WTC11 (cell line): ENCODE measurements around the gene SHISAL1. TPM values are rescaled to one million over a fixed set of nuclear protein-coding genes. Genes with fewer than 3 reads are reported as not detected.

Experiments used
- ATAC-seq: fragments of 200-7000 bp; cut with Tn5 transposase; 2 replicates; pipeline ENCODE4 v1.10.0; 2021; ENCODE audit warnings: mild to moderate bottlenecking, moderate library complexity
- CTCF ChIA-PET: fragments of 300-600 bp; sonication (Branson Sonifier 250); formaldehyde crosslinking; loops from one replicate; lab custom pipeline; 2021; ENCODE audit warnings: antibody characterized with exemption; lab: Charles Lee
- POLR2A ChIA-PET: fragments of 350-600 bp; sonication (Branson Sonifier 250); formaldehyde crosslinking; loops from one replicate; lab custom pipeline; 2021; ENCODE audit warnings: antibody characterized with exemption; lab: Charles Lee
- DNase-seq: peaks from one replicate; pipeline ENCODE4 v3.0.0; 2021; ENCODE audit warnings: low spot score
- H3K27ac Mint-ChIP-seq: 2 replicates; pipeline ENCODE4 v1.8.0; 2021; ENCODE audit warnings: mixed read lengths
- H3K27me3 Mint-ChIP-seq: 2 replicates; pipeline ENCODE4 v1.8.0; 2021; ENCODE audit warnings: low read depth, mild to moderate bottlenecking, moderate library complexity, mixed read lengths
- H3K36me3 Mint-ChIP-seq: 2 replicates; pipeline ENCODE4 v1.8.0; 2021; ENCODE audit warnings: mixed read lengths
- H3K4me1 Mint-ChIP-seq: 2 replicates; pipeline ENCODE4 v1.8.0; 2022; ENCODE audit warnings: mixed read lengths
- H3K4me3 Mint-ChIP-seq: 2 replicates; pipeline ENCODE4 v1.8.0; 2021; ENCODE audit warnings: mild to moderate bottlenecking, moderate library complexity, mixed read lengths
- H3K9me3 Mint-ChIP-seq: 2 replicates; pipeline ENCODE4 v1.8.0; 2021; ENCODE audit warnings: mixed read lengths
- ATF2 ChIP-seq: sonication (generic); formaldehyde crosslinking; IDR thresholded peaks from 2 replicates; pipeline ENCODE4 v1.8.1; 2022; ENCODE audit warnings: low read depth, missing genetic modification reagents, borderline replicate concordance
- CDX4 ChIP-seq: fragments of 250-450 bp; sonication (Bioruptor Pico); IDR thresholded peaks from 2 replicates; pipeline ENCODE4 v1.9.0; 2021; ENCODE audit warnings: moderate library complexity, mild to moderate bottlenecking, inconsistent platforms, borderline replicate concordance
- CREB1 ChIP-seq: sonication (generic); formaldehyde crosslinking; IDR thresholded peaks from 2 replicates; pipeline ENCODE4 v1.8.0; 2023; ENCODE audit warnings: mild to moderate bottlenecking, missing genetic modification reagents
- CTCF ChIP-seq: fragments of 200-600 bp; IDR thresholded peaks from 2 replicates; pipeline ENCODE4 v1.8.0; 2022; ENCODE audit warnings: antibody characterized with exemption
- GABPB1 ChIP-seq: sonication (generic); formaldehyde crosslinking; IDR thresholded peaks from 2 replicates; pipeline ENCODE4 v1.8.1; 2023; ENCODE audit warnings: mild to moderate bottlenecking, missing genetic modification reagents
- GTF2I ChIP-seq: fragments of 250-450 bp; sonication (Bioruptor Pico); conservative IDR thresholded peaks from 2 replicates; pipeline ENCODE4 v1.4.0; 2021; ENCODE audit warnings: mild to moderate bottlenecking
- HMGA2 ChIP-seq: fragments of 250-450 bp; sonication (Bioruptor Pico); IDR thresholded peaks from 2 replicates; pipeline ENCODE4 v1.4.0; 2021; ENCODE audit warnings: mild to moderate bottlenecking, moderate library complexity
- HMGXB4 ChIP-seq: sonication (generic); formaldehyde crosslinking; IDR thresholded peaks from 2 replicates; pipeline ENCODE4 v1.8.1; 2023; ENCODE audit warnings: mild to moderate bottlenecking, moderate library complexity, missing genetic modification reagents
- JAZF1 ChIP-seq: fragments of 250-450 bp; sonication (Bioruptor Pico); IDR thresholded peaks from 2 replicates; pipeline ENCODE4 v1.9.0; 2021; ENCODE audit warnings: moderate library complexity, mild to moderate bottlenecking, inconsistent platforms
- JUN ChIP-seq: sonication (generic); formaldehyde crosslinking; IDR thresholded peaks from 2 replicates; pipeline ENCODE4 v1.8.0; 2023; ENCODE audit warnings: mild to moderate bottlenecking, missing genetic modification reagents
- KAT7 ChIP-seq: sonication (generic); formaldehyde crosslinking; IDR thresholded peaks from 2 replicates; pipeline ENCODE4 v1.8.1; 2023; ENCODE audit warnings: missing genetic modification reagents, mild to moderate bottlenecking, borderline replicate concordance
- MAX ChIP-seq: sonication (generic); formaldehyde crosslinking; IDR thresholded peaks from 2 replicates; pipeline ENCODE4 v1.8.0; 2022; ENCODE audit warnings: mild to moderate bottlenecking, missing genetic modification reagents
- MLX ChIP-seq: sonication (generic); formaldehyde crosslinking; IDR thresholded peaks from 2 replicates; pipeline ENCODE4 v1.8.1; 2023; ENCODE audit warnings: mild to moderate bottlenecking, missing genetic modification reagents, moderate library complexity
- ZNF263 ChIP-seq: sonication (generic); formaldehyde crosslinking; IDR thresholded peaks from 2 replicates; pipeline ENCODE4 v1.8.1; 2022; ENCODE audit warnings: low read depth, mild to moderate bottlenecking, moderate library complexity, missing genetic modification reagents
- ZNF423 ChIP-seq: fragments of 250-450 bp; sonication (Bioruptor Pico); IDR thresholded peaks from 2 replicates; pipeline ENCODE4 v2.1.2; 2022; ENCODE audit warnings: mild to moderate bottlenecking, moderate library complexity
- ZSCAN18 ChIP-seq: fragments of 250-450 bp; sonication (Bioruptor Pico); IDR thresholded peaks from 2 replicates; pipeline ENCODE4 v2.1.2; 2022; ENCODE audit warnings: mild to moderate bottlenecking, moderate library complexity
- total RNA-seq: library from RNA; stranded (reverse); gene quantifications from 3 replicates; pipeline ENCODE4 v1.2.3, GENCODE V29; 2021
- TF ChIP-seq, protein P1 (sequence below): sonication (generic); formaldehyde crosslinking; IDR thresholded peaks from 2 replicates; pipeline ENCODE4 v1.8.1; 2022; ENCODE audit warnings: low read depth, mild to moderate bottlenecking, moderate library complexity, missing genetic modification reagents, borderline replicate concordance
- TF ChIP-seq, protein P2 (sequence below): sonication (generic); formaldehyde crosslinking; IDR thresholded peaks from 2 replicates; pipeline ENCODE4 v1.8.1; 2023; ENCODE audit warnings: mild to moderate bottlenecking, missing genetic modification reagents

Gene SHISAL1
- total RNA-seq, 1 experiment from 2014 or later = 2.7 TPM

DNA sequence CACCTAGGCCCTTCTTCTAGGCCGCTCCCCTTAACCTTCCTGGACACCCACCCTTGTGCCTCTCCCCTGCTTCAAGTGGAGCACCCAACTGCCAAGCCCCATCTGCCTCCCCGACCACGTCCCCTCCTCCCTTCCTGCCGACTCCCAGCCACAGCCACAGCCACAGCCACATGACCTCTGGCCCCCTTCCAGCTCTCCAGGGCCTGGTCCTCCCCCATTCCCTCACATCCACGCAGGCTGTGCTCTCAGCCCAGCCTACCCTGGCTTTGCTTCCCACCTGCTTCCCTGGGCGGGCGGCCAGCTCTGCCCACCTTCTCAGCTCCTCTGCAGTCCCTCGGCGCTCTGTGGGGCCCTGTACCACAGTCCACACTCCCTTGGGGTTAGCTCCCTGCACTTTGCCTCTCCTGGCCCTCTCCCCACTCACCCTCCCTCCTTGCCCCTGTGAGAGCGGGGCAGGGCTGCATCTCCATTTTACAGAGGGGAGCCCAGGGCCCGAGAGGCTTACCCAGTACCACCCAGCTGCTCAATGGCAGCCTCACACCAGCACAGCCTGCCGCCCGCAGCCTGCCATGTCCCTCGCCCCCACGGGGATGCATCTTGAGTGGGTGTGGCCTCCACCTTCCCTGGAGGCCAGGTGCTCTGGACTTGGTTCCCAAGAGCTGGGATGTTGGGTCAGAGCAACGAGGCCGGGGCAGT lies 111.7 kb downstream of the SHISAL1 start:
- Mint-ChIP-seq H3K4me1 (peaks cover 3% of the 10 kb centered on the region; the same call in 1 of the 2 replicates), H3K27me3 (no peaks in the 10 kb centered on the region; the same call in 1 of the 2 replicates)

DNA sequence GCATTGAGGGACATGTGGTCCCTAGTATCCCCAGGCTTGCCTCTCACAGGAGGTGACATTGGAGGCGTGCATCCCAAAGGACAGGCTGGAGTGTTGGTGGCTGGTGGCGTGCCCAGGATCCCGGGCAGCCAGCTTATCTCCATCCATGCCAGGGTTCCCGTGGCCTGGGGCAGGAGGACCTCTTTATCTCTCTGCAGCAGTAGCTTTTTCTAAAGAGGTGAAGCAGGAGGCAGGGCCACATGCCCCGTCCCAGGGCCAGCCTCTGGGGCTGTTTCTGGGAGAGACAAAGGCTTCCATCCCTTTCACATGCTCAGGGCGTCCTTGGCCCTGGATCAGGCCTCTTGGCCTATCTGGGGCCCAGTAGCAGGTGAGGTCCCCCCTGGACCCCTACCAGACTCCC lies 112.3 kb downstream of the SHISAL1 start:
- ATAC-seq (no peak), DNase-seq (no peak)
- POLR2A ChIA-PET = no interaction called here
- no peaks in the 10 kb centered on the region for H3K9me3 Mint-ChIP-seq
- H3K27ac Mint-ChIP-seq = no peak overlapping the region
- CTCF ChIA-PET = interaction anchor here (1.3 kb wide), 1 partner anchor 87 kb away, joined by 3 read pairs; no protein-coding TSS in a partner anchor
- H3K36me3 Mint-ChIP-seq = no peaks in the 10 kb centered on the region
- no peaks in the 10 kb centered on the region; the same call in 1 of the 2 replicates for H3K27me3 Mint-ChIP-seq
- no peak overlapping the region for H3K4me3 Mint-ChIP-seq
- TF ChIP-seq GTF2I (CRISPR knock-in tag) (no peak), ZNF263 (CRISPR knock-in tag) (no peak), HMGXB4 (CRISPR knock-in tag) (no peak), JAZF1 (CRISPR knock-in tag) (no peak), CDX4 (CRISPR knock-in tag) (no peak), ZSCAN18 (CRISPR knock-in tag) (no peak), ATF2 (CRISPR knock-in tag) (no peak), ZNF423 (CRISPR knock-in tag) (no peak), GABPB1 (no peak), KAT7 (CRISPR knock-in tag) (no peak), JUN (CRISPR knock-in tag) (no peak), HMGA2 (CRISPR knock-in tag) (no peak)
- TF ChIP-seq, protein P1, sequence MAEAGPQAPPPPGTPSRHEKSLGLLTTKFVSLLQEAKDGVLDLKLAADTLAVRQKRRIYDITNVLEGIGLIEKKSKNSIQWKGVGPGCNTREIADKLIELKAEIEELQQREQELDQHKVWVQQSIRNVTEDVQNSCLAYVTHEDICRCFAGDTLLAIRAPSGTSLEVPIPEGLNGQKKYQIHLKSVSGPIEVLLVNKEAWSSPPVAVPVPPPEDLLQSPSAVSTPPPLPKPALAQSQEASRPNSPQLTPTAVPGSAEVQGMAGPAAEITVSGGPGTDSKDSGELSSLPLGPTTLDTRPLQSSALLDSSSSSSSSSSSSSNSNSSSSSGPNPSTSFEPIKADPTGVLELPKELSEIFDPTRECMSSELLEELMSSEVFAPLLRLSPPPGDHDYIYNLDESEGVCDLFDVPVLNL (CRISPR knock-in tag) = no peak
- H3K4me1 Mint-ChIP-seq = peaks cover 5% of the 10 kb centered on the region; the same call in 1 of the 2 replicates

More for the DNA sequence above, 111.7 kb downstream of the SHISAL1 start:
- POLR2A ChIA-PET = no interaction called here
- H3K9me3 Mint-ChIP-seq = no peaks in the 10 kb centered on the region
- CTCF ChIA-PET = interaction anchor here (1.3 kb wide), 1 partner anchor 86 kb away, joined by 3 read pairs; no protein-coding TSS in a partner anchor
- ATAC-seq (no peak), DNase-seq (no peak)
- H3K4me3 Mint-ChIP-seq = no peak overlapping the region
- H3K27ac Mint-ChIP-seq = no peak overlapping the region
- TF ChIP-seq KAT7 (CRISPR knock-in tag) = no peak
- TF ChIP-seq MLX (CRISPR knock-in tag) = no peak
- no peak for TF ChIP-seq CTCF
- TF ChIP-seq, protein P2, sequence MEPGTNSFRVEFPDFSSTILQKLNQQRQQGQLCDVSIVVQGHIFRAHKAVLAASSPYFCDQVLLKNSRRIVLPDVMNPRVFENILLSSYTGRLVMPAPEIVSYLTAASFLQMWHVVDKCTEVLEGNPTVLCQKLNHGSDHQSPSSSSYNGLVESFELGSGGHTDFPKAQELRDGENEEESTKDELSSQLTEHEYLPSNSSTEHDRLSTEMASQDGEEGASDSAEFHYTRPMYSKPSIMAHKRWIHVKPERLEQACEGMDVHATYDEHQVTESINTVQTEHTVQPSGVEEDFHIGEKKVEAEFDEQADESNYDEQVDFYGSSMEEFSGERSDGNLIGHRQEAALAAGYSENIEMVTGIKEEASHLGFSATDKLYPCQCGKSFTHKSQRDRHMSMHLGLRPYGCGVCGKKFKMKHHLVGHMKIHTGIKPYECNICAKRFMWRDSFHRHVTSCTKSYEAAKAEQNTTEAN (CRISPR knock-in tag) = no peak
- TF ChIP-seq MAX = no peak
- TF ChIP-seq CREB1 (CRISPR knock-in tag) = no peak
- no peaks in the 10 kb centered on the region for H3K36me3 Mint-ChIP-seq
